HEK293 (cell line): ENCODE results near the gene EPHA2.
A peak's percentile ranks its signal among the peaks of the same experiment; 100 is the strongest.

Source experiments
- BCL11A ChIP-seq: fragments of 450-650 bp; formaldehyde crosslinking; IDR thresholded peaks from 2 replicates; pipeline ENCODE4 v1.5.1; 2016; ENCODE audit warnings: low read depth, missing biosample characterization, missing genetic modification characterization
- GLI2 ChIP-seq: fragments of 450-650 bp; formaldehyde crosslinking; IDR thresholded peaks from 2 replicates; pipeline ENCODE4; 2017; ENCODE audit warnings: missing biosample characterization, missing genetic modification characterization, low read depth, borderline replicate concordance
- GLIS2 ChIP-seq: fragments of 450-650 bp; formaldehyde crosslinking; IDR thresholded peaks from 2 replicates; pipeline ENCODE4 v1.5.1; 2016; ENCODE audit warnings: missing biosample characterization, missing genetic modification characterization
- KLF10 ChIP-seq: fragments of 450-650 bp; IDR thresholded peaks from 2 replicates; pipeline ENCODE4 v1.5.1; 2018; ENCODE audit warnings: missing biosample characterization, mild to moderate bottlenecking, missing genetic modification characterization
- MZF1 ChIP-seq: fragments of 450-650 bp; formaldehyde crosslinking; IDR thresholded peaks from 2 replicates; pipeline ENCODE4 v1.5.1; 2017; ENCODE audit warnings: missing biosample characterization, missing genetic modification characterization, borderline replicate concordance
- ZFP69B ChIP-seq: fragments of 450-650 bp; formaldehyde crosslinking; IDR thresholded peaks from 2 replicates; pipeline ENCODE4 v1.5.1; 2016; ENCODE audit warnings: missing biosample characterization, missing genetic modification characterization
- ZNF112 ChIP-seq: fragments of 450-650 bp; formaldehyde crosslinking; IDR thresholded peaks from 2 replicates; pipeline ENCODE4 v1.5.0; 2017; ENCODE audit warnings: missing biosample characterization, missing genetic modification characterization
- ZNF133 ChIP-seq: fragments of 450-650 bp; formaldehyde crosslinking; IDR thresholded peaks from 2 replicates; pipeline ENCODE4 v1.5.1; 2016; ENCODE audit warnings: missing biosample characterization, missing genetic modification characterization
- ZNF140 ChIP-seq: fragments of 450-650 bp; formaldehyde crosslinking; IDR thresholded peaks from 2 replicates; pipeline ENCODE4 v1.5.1; 2016; ENCODE audit warnings: missing biosample characterization, missing genetic modification characterization
- ZNF266 ChIP-seq: fragments of 450-650 bp; formaldehyde crosslinking; IDR thresholded peaks from 2 replicates; pipeline ENCODE4 v1.5.1; 2016; ENCODE audit warnings: missing biosample characterization, missing genetic modification characterization, low read depth
- ZNF341 ChIP-seq: fragments of 450-650 bp; formaldehyde crosslinking; IDR thresholded peaks from 2 replicates; pipeline ENCODE4; 2016; ENCODE audit warnings: low read depth, missing biosample characterization, missing genetic modification characterization
- ZNF48 ChIP-seq: fragments of 450-650 bp; formaldehyde crosslinking; IDR thresholded peaks from 2 replicates; pipeline ENCODE4 v1.5.1; 2016; ENCODE audit warnings: missing biosample characterization, missing genetic modification characterization
- ZNF529 ChIP-seq: fragments of 450-650 bp; formaldehyde crosslinking; IDR thresholded peaks from 2 replicates; pipeline ENCODE4 v1.5.1; 2017; ENCODE audit warnings: missing genetic modification characterization, missing biosample characterization; ENCODE audit not compliant: insufficient replicate concordance
- ZNF549 ChIP-seq: fragments of 450-650 bp; IDR thresholded peaks from 2 replicates; pipeline ENCODE4 v1.5.1; 2018; ENCODE audit warnings: missing biosample characterization, missing genetic modification characterization, mild to moderate bottlenecking, inconsistent platforms, moderate library complexity
- ZNF623 ChIP-seq: fragments of 450-650 bp; formaldehyde crosslinking; IDR thresholded peaks from 2 replicates; pipeline ENCODE4 v1.5.1; 2016; ENCODE audit warnings: missing biosample characterization, missing genetic modification characterization
- ZNF654 ChIP-seq: fragments of 450-650 bp; formaldehyde crosslinking; IDR thresholded peaks from 2 replicates; pipeline ENCODE4 v1.5.1; 2016; ENCODE audit warnings: low read depth, missing biosample characterization, missing genetic modification characterization
- ZNF701 ChIP-seq: fragments of 450-650 bp; formaldehyde crosslinking; IDR thresholded peaks from 2 replicates; pipeline ENCODE4 v1.5.1; 2016; ENCODE audit warnings: missing biosample characterization, missing genetic modification characterization
- ZNF830 ChIP-seq: fragments of 450-650 bp; IDR thresholded peaks from 2 replicates; pipeline ENCODE4 v1.5.0; 2018; ENCODE audit warnings: missing biosample characterization, missing genetic modification characterization, low read depth, mild to moderate bottlenecking, moderate library complexity
- ZSCAN30 ChIP-seq: fragments of 450-650 bp; IDR thresholded peaks from 2 replicates; pipeline ENCODE4 v1.5.1; 2018; ENCODE audit warnings: missing biosample characterization, mild to moderate bottlenecking, missing genetic modification characterization, moderate library complexity
- TF ChIP-seq, protein P1 (sequence below): fragments of 450-650 bp; formaldehyde crosslinking; IDR thresholded peaks from 2 replicates; pipeline ENCODE4 v1.5.1; 2017; ENCODE audit warnings: missing biosample characterization, missing genetic modification characterization
- TF ChIP-seq, protein P2 (sequence below): fragments of 450-650 bp; formaldehyde crosslinking; IDR thresholded peaks from 2 replicates; pipeline ENCODE4 v1.5.1; 2016; ENCODE audit warnings: missing biosample characterization, missing genetic modification characterization
- TF ChIP-seq, protein P3 (sequence below): fragments of 450-650 bp; formaldehyde crosslinking; IDR thresholded peaks from 2 replicates; pipeline ENCODE4 v1.5.1; 2016; ENCODE audit warnings: missing biosample characterization, missing genetic modification characterization
- TF ChIP-seq, protein P4 (sequence below): fragments of 450-650 bp; formaldehyde crosslinking; IDR thresholded peaks from 2 replicates; pipeline ENCODE4 v1.5.1; 2016; ENCODE audit warnings: missing biosample characterization, missing genetic modification characterization
- TF ChIP-seq, protein P5 (sequence below): fragments of 450-650 bp; formaldehyde crosslinking; IDR thresholded peaks from 2 replicates; pipeline ENCODE4 v1.5.1; 2016; ENCODE audit warnings: missing biosample characterization, missing genetic modification characterization
- TF ChIP-seq, protein P6 (sequence below): fragments of 450-650 bp; formaldehyde crosslinking; IDR thresholded peaks from 2 replicates; pipeline ENCODE4 v1.5.1; 2016; ENCODE audit warnings: missing biosample characterization, missing genetic modification characterization
- TF ChIP-seq, protein P7 (sequence below): fragments of 450-650 bp; formaldehyde crosslinking; IDR thresholded peaks from 2 replicates; pipeline ENCODE4 v1.5.1; 2016; ENCODE audit warnings: missing biosample characterization, missing genetic modification characterization
- TF ChIP-seq, protein P8 (sequence below): fragments of 450-650 bp; formaldehyde crosslinking; IDR thresholded peaks from 2 replicates; pipeline ENCODE4 v1.5.1; 2016; ENCODE audit warnings: missing biosample characterization, missing genetic modification characterization

The EPHA2 gene

DNA sequence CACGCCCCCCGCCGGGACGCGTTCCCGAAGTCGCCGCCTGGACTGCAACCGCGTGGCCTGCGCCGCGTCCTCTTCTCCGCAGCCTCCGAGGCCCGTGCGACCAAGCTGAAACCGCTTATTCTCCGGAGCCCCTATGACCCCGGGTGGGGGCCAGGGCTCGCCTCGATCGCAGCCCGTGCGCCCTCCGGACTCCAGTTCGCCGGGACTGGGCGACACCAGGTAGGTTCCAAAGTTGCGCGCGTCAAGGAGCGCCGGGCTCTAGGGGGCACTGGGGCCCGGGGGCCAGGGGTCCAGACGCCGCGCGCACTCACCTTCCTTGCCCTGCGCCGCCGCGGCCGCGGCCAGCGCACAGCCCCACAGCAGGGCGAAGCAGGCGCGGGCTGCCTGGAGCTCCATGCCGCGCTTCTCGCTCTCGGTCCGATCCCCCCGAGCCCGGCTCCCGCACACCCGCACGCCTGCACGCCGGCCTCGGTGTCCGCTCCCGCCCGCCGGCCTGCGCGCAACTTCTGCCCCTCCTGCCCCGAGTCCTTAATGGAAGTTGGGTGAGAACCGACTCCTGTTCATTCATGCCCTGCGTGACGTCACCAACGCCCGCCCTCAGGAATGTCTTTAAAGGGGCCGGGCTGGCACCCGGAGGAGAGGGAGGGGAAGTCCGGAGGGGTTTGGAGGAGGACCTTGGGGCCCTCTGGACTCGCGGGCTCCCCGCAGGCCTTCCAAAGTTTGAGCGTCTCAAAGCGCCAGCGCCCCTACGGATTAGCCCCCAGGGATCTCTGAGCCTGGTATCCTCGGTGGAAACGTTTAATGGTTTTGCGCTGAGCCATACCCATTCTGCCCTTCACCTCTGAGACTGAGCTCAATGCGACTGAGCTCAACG lies at the start of gene EPHA2 (continued):
- TF ChIP-seq, protein P1, sequence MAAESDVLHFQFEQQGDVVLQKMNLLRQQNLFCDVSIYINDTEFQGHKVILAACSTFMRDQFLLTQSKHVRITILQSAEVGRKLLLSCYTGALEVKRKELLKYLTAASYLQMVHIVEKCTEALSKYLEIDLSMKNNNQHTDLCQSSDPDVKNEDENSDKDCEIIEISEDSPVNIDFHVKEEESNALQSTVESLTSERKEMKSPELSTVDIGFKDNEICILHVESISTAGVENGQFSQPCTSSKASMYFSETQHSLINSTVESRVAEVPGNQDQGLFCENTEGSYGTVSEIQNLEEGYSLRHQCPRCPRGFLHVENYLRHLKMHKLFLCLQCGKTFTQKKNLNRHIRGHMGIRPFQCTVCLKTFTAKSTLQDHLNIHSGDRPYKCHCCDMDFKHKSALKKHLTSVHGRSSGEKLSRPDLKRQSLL (tag by site-specific recombination) = 0 out of 2 replicates have a peak, but pooled peaks have one; percentile 18
- TF ChIP-seq ZNF701 (tag by site-specific recombination) (no peak), ZNF48 (tag by site-specific recombination) (no peak), ZNF133 (tag by site-specific recombination) (no peak), GLI2 (tag by site-specific recombination) (no peak), ZNF140 (no peak), BCL11A (0 out of 2 replicates have a peak, but pooled peaks have one; percentile 31), ZNF623 (tag by site-specific recombination) (no peak), ZSCAN30 (tag by site-specific recombination) (peak; percentile 74), ZNF341 (tag by site-specific recombination) (no peak), KLF10 (tag by site-specific recombination) (peak; percentile 92), ZNF266 (tag by site-specific recombination) (no peak), ZNF529 (tag by site-specific recombination) (no peak), MZF1 (tag by site-specific recombination) (no peak), ZNF654 (no peak), ZNF830 (no peak), GLIS2 (tag by site-specific recombination) (no peak; the same call in none of the 2 replicates), ZNF549 (tag by site-specific recombination) (no peak), ZFP69B (tag by site-specific recombination) (peak; percentile 94), ZNF112 (tag by site-specific recombination) (no peak)
- TF ChIP-seq, protein P2, sequence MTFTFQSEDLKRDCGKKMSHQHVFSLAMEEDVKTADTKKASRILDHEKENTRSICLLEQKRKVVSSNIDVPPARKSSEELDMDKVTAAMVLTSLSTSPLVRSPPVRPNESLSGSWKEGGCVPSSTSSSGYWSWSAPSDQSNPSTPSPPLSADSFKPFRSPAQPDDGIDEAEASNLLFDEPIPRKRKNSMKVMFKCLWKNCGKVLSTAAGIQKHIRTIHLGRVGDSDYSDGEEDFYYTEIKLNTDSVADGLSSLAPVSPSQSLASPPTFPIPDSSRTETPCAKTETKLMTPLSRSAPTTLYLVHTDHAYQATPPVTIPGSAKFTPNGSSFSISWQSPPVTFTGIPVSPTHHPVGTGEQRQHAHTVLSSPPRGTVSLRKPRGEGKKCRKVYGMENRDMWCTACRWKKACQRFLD (tag by site-specific recombination) = no peak
- TF ChIP-seq, protein P3, sequence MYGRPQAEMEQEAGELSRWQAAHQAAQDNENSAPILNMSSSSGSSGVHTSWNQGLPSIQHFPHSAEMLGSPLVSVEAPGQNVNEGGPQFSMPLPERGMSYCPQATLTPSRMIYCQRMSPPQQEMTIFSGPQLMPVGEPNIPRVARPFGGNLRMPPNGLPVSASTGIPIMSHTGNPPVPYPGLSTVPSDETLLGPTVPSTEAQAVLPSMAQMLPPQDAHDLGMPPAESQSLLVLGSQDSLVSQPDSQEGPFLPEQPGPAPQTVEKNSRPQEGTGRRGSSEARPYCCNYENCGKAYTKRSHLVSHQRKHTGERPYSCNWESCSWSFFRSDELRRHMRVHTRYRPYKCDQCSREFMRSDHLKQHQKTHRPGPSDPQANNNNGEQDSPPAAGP (tag by site-specific recombination) = peak; percentile 94
- TF ChIP-seq, protein P4, sequence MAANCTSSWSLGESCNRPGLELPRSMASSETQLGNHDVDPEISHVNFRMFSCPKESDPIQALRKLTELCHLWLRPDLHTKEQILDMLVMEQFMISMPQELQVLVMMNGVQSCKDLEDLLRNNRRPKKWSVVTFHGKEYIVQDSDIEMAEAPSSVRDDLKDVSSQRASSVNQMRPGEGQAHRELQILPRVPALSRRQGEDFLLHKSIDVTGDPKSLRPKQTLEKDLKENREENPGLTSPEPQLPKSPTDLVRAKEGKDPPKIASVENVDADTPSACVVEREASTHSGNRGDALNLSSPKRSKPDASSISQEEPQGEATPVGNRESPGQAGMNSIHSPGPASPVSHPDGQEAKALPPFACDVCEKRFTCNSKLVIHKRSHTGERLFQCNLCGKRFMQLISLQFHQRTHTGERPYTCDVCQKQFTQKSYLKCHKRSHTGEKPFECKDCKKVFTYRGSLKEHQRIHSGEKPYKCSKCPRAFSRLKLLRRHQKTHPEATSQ = 0 out of 2 replicates have a peak, but pooled peaks have one; percentile 24
- TF ChIP-seq, protein P5, sequence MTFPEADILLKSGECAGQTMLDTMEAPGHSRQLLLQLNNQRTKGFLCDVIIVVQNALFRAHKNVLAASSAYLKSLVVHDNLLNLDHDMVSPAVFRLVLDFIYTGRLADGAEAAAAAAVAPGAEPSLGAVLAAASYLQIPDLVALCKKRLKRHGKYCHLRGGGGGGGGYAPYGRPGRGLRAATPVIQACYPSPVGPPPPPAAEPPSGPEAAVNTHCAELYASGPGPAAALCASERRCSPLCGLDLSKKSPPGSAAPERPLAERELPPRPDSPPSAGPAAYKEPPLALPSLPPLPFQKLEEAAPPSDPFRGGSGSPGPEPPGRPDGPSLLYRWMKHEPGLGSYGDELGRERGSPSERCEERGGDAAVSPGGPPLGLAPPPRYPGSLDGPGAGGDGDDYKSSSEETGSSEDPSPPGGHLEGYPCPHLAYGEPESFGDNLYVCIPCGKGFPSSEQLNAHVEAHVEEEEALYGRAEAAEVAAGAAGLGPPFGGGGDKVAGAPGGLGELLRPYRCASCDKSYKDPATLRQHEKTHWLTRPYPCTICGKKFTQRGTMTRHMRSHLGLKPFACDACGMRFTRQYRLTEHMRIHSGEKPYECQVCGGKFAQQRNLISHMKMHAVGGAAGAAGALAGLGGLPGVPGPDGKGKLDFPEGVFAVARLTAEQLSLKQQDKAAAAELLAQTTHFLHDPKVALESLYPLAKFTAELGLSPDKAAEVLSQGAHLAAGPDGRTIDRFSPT (tag by site-specific recombination) = peak; percentile 76
- TF ChIP-seq, protein P6, sequence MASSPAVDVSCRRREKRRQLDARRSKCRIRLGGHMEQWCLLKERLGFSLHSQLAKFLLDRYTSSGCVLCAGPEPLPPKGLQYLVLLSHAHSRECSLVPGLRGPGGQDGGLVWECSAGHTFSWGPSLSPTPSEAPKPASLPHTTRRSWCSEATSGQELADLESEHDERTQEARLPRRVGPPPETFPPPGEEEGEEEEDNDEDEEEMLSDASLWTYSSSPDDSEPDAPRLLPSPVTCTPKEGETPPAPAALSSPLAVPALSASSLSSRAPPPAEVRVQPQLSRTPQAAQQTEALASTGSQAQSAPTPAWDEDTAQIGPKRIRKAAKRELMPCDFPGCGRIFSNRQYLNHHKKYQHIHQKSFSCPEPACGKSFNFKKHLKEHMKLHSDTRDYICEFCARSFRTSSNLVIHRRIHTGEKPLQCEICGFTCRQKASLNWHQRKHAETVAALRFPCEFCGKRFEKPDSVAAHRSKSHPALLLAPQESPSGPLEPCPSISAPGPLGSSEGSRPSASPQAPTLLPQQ = peak; percentile 97
- TF ChIP-seq, protein P7, sequence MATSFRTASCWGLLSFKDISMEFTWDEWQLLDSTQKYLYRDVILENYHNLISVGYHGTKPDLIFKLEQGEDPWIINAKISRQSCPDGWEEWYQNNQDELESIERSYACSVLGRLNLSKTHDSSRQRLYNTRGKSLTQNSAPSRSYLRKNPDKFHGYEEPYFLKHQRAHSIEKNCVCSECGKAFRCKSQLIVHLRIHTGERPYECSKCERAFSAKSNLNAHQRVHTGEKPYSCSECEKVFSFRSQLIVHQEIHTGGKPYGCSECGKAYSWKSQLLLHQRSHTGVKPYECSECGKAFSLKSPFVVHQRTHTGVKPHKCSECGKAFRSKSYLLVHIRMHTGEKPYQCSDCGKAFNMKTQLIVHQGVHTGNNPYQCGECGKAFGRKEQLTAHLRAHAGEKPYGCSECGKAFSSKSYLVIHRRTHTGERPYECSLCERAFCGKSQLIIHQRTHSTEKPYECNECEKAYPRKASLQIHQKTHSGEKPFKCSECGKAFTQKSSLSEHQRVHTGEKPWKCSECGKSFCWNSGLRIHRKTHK (tag by site-specific recombination) = no peak
- TF ChIP-seq, protein P8, sequence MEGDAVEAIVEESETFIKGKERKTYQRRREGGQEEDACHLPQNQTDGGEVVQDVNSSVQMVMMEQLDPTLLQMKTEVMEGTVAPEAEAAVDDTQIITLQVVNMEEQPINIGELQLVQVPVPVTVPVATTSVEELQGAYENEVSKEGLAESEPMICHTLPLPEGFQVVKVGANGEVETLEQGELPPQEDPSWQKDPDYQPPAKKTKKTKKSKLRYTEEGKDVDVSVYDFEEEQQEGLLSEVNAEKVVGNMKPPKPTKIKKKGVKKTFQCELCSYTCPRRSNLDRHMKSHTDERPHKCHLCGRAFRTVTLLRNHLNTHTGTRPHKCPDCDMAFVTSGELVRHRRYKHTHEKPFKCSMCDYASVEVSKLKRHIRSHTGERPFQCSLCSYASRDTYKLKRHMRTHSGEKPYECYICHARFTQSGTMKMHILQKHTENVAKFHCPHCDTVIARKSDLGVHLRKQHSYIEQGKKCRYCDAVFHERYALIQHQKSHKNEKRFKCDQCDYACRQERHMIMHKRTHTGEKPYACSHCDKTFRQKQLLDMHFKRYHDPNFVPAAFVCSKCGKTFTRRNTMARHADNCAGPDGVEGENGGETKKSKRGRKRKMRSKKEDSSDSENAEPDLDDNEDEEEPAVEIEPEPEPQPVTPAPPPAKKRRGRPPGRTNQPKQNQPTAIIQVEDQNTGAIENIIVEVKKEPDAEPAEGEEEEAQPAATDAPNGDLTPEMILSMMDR = peak; percentile 34; the same call in 1 of the 2 replicates
